Activated CD8-positive, alpha-beta T cell treated with anti-CD3 and anti-CD28 coated beads for 36 hours (primary cell): ENCODE data around the gene TMEM108. TPM values are rescaled to one million over a fixed set of nuclear protein-coding genes. Genes with fewer than 3 reads are reported as not detected.

Experiments
- ATAC-seq: fragments of 200-7000 bp; cut with Tn5 transposase; one replicate; pipeline ENCODE4 v1.10.0; 2021; ENCODE audit warnings: mild to moderate bottlenecking, moderate library complexity
- CTCF ChIA-PET: fragments of 350-600 bp; sonication (Branson Sonifier 250); formaldehyde crosslinking; loops from one replicate; lab custom pipeline; 2021; ENCODE audit warnings: antibody characterized with exemption; lab: Charles Lee
- POLR2A ChIA-PET: fragments of 350-600 bp; sonication (Branson Sonifier 250); formaldehyde crosslinking; loops from one replicate; lab custom pipeline; 2021; ENCODE audit warnings: antibody characterized with exemption; lab: Charles Lee
- DNase-seq: peaks from one replicate; pipeline ENCODE4 v3.0.0-alpha.2; 2020
- H3K27ac Mint-ChIP-seq: one replicate; pipeline ENCODE4 v1.8.0; 2021; ENCODE audit warnings: mild to moderate bottlenecking, mixed read lengths
- H3K27me3 Mint-ChIP-seq: one replicate; pipeline ENCODE4 v1.8.0; 2021; ENCODE audit warnings: mixed read lengths
- H3K36me3 Mint-ChIP-seq: one replicate; pipeline ENCODE4 v1.8.0; 2021; ENCODE audit warnings: low read depth, mixed read lengths
- H3K4me1 Mint-ChIP-seq: one replicate; pipeline ENCODE4 v1.8.0; 2021; ENCODE audit warnings: low read depth, mixed read lengths
- H3K4me3 Mint-ChIP-seq: one replicate; pipeline ENCODE4 v1.8.0; 2021; ENCODE audit warnings: mild to moderate bottlenecking, moderate library complexity, mixed read lengths
- H3K9me3 Mint-ChIP-seq: one replicate; pipeline ENCODE4 v1.8.0; 2021; ENCODE audit warnings: mixed read lengths
- intact Hi-C: fragments of 100-400 bp; cut with micrococcal nuclease; formaldehyde crosslinking; loops from one replicate; pipeline ENCODE4 v1.10.0; 2022
- total RNA-seq, 2 experiments: library from RNA; stranded (reverse); gene quantifications; one replicate each; pipeline ENCODE4 v1.2.3, GENCODE V29; 2021
- TF ChIP-seq, protein P1 (sequence below): fragments of 200-600 bp; IDR thresholded peaks from one replicate; pipeline ENCODE4 v1.8.0; 2022; ENCODE audit warnings: antibody characterized with exemption, mild to moderate bottlenecking

The TMEM108 gene
- total RNA-seq, 2 experiments from 2014 or later, result not detected

DNA sequence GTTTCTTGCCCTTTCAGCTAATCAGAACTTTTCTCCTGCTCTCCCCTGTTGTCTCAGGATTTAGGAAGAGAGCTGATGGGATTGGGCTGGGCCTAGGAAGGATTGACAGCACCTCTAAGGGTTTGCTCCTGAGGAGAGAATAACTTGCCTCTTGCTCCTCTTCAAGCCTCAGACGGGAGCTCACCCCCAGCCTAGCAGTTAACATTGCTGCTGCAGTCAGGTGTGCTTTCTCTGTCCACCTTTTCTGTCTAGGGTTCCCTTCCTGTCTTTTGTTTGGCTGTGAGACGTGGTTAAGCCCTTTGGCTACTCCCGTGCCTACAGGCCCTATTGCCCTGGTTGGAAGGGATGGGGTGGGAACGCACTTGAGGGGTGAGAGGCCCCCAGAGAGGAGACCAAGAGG is 20.1 kb downstream of the TMEM108 start:
- Mint-ChIP-seq H3K36me3 (no peaks in the 10 kb centered on the region), H3K4me3 (no peak overlapping the region), H3K27me3 (peaks cover 10% of the 10 kb centered on the region), H3K9me3 (no peaks in the 10 kb centered on the region), H3K4me1 (no peaks in the 10 kb centered on the region), H3K27ac (no peak overlapping the region)
- intact Hi-C loops, result no loop called here
- ATAC-seq (no peak), DNase-seq (no peak)
- POLR2A ChIA-PET, result no interaction called here
- CTCF ChIA-PET, result no interaction called here
- TF ChIP-seq, protein P1, sequence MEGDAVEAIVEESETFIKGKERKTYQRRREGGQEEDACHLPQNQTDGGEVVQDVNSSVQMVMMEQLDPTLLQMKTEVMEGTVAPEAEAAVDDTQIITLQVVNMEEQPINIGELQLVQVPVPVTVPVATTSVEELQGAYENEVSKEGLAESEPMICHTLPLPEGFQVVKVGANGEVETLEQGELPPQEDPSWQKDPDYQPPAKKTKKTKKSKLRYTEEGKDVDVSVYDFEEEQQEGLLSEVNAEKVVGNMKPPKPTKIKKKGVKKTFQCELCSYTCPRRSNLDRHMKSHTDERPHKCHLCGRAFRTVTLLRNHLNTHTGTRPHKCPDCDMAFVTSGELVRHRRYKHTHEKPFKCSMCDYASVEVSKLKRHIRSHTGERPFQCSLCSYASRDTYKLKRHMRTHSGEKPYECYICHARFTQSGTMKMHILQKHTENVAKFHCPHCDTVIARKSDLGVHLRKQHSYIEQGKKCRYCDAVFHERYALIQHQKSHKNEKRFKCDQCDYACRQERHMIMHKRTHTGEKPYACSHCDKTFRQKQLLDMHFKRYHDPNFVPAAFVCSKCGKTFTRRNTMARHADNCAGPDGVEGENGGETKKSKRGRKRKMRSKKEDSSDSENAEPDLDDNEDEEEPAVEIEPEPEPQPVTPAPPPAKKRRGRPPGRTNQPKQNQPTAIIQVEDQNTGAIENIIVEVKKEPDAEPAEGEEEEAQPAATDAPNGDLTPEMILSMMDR, result no peak

- DNase-seq (no peak), ATAC-seq (no peak)
- Mint-ChIP-seq H3K4me3 (no peak overlapping the region), H3K36me3 (no peaks in the 10 kb centered on the region), H3K9me3 (no peaks in the 10 kb centered on the region), H3K4me1 (no peaks in the 10 kb centered on the region), H3K27ac (no peak overlapping the region), H3K27me3 (peaks cover 8% of the 10 kb centered on the region)
- ChIA-PET POLR2A (no interaction called here), CTCF (no interaction called here)
- TF ChIP-seq, protein P1, result no peak
- intact Hi-C loops, result no loop called here
These were observed 20.6 kb downstream of the TMEM108 start for GRCh38 chr3:133058831-133059230.

- Mint-ChIP-seq H3K4me1 (no peaks in the 10 kb centered on the region), H3K36me3 (no peaks in the 10 kb centered on the region), H3K27me3 (peaks cover 5% of the 10 kb centered on the region), H3K4me3 (no peak overlapping the region), H3K27ac (no peak overlapping the region), H3K9me3 (no peaks in the 10 kb centered on the region)
- DNase-seq, result no peak
- POLR2A ChIA-PET, result interaction anchor here (0.6 kb wide), 1 partner anchor 20 kb away, joined by 3 read pairs; no protein-coding TSS in a partner anchor
- TF ChIP-seq, protein P1, result no peak
- no peak for ATAC-seq
- CTCF ChIA-PET, result no interaction called here
- intact Hi-C loops, result no loop called here
These were observed 27.2 kb downstream of the TMEM108 start for GRCh38 chr3:133065193-133065961.

- H3K36me3 Mint-ChIP-seq, result no peaks in the 10 kb centered on the region
- ChIA-PET CTCF (no interaction called here), POLR2A (interaction anchor here (0.6 kb wide), 1 partner anchor 21 kb away, joined by 3 read pairs; no protein-coding TSS in a partner anchor)
- H3K4me1 Mint-ChIP-seq, result no peaks in the 10 kb centered on the region
- no peak for DNase-seq
- H3K4me3 Mint-ChIP-seq, result no peak overlapping the region
- H3K27me3 Mint-ChIP-seq, result peaks cover 5% of the 10 kb centered on the region
- TF ChIP-seq, protein P1, result no peak
- no peak for ATAC-seq
- no peaks in the 10 kb centered on the region for H3K9me3 Mint-ChIP-seq
- intact Hi-C loops, result no loop called here
- no peak overlapping the region for H3K27ac Mint-ChIP-seq
These were observed 27.8 kb downstream of the TMEM108 start for GRCh38 chr3:133066026-133066425.

GRCh38 chr3:133069556-133070286 is 31.5 kb downstream of the TMEM108 start:
- TF ChIP-seq, protein P1, result no peak
- no peaks in the 10 kb centered on the region for H3K4me1 Mint-ChIP-seq
- ChIA-PET CTCF (no interaction called here), POLR2A (interaction anchor here (0.9 kb wide), 1 partner anchor 16 kb away, joined by 3 read pairs; no protein-coding TSS in a partner anchor)
- no peaks in the 10 kb centered on the region for H3K27me3 Mint-ChIP-seq
- DNase-seq, result no peak
- no peaks in the 10 kb centered on the region for H3K9me3 Mint-ChIP-seq
- H3K4me3 Mint-ChIP-seq, result no peak overlapping the region
- H3K27ac Mint-ChIP-seq, result no peak overlapping the region
- intact Hi-C loops, result no loop called here
- H3K36me3 Mint-ChIP-seq, result no peaks in the 10 kb centered on the region
- ATAC-seq, result no peak
